Mucosa of descending colon (tissue), 3 donors: ENCODE data around the gene ERC1. TPM values are rescaled to one million over a fixed set of nuclear protein-coding genes. Genes with fewer than 3 reads are reported as not detected.
"Not testable (repeated sequence)": the region's sequence is repeated elsewhere in the genome, so short reads cannot be mapped to it uniquely, and the experiment has no call there.

Experiments used
- ATAC-seq: fragments of 200-7000 bp; cut with Tn5 transposase; one replicate; pipeline ENCODE4 v1.9.1; 2020; ENCODE audit warnings: mild to moderate bottlenecking, moderate library complexity
- DNase-seq, 3 donors: peaks; one replicate each; pipeline ENCODE4 v3.0.0-alpha.2; 2020
- H3K36me3 ChIP-seq: fragments of 200-600 bp; one replicate; pipeline ENCODE4 v1.8.0; 2021; ENCODE audit warnings: low read depth, mild to moderate bottlenecking
- H3K4me1 ChIP-seq: fragments of 200-600 bp; one replicate; pipeline ENCODE4 v1.8.0; 2021; ENCODE audit warnings: low read depth, mild to moderate bottlenecking
- H3K4me3 ChIP-seq: fragments of 200-600 bp; one replicate; pipeline ENCODE4 v1.8.0; 2021; ENCODE audit warnings: mild to moderate bottlenecking
- H3K9me3 ChIP-seq: fragments of 200-600 bp; one replicate; pipeline ENCODE4 v1.8.0; 2021; ENCODE audit warnings: mild to moderate bottlenecking
- intact Hi-C, 2 donors: fragments of 100-400 bp; cut with DNase I in 1 of 2; cut with micrococcal nuclease in 1 of 2; formaldehyde crosslinking; loops; one replicate each; pipeline versions ENCODE4 v1.11.0 to v1.11.1; 2022; cut with DNase I, micrococcal nuclease
- total RNA-seq, 3 donors: library from RNA; stranded (reverse); fragmentation: NEBNext Ultra II Directional in 2 of 3; extraction: Animal tissue kit (Norgen Biotek cat#: 25700) in 2 of 3; gene quantifications; one replicate each; pipeline versions ENCODE4 v1.2.1 to v1.2.4, GENCODE V29; 2021 to 2023
- TF ChIP-seq, protein P1 (sequence below): fragments of 200-600 bp; IDR thresholded peaks from one replicate; pipeline ENCODE4 v1.8.0; 2022; ENCODE audit warnings: antibody characterized with exemption, mild to moderate bottlenecking
- donor health status: DM: no; HTN: no; CAD: no; lungs with moderate emphysema.
- donor health status: DM: no; HTN: no; CAD: no.
- donor health status: DM: no; HTN: yes; CAD: no.

ERC1 gene
- total RNA-seq, 3 donors from 2014 or later: 42.6 to 76.3 (median 49.6) TPM

DNA sequence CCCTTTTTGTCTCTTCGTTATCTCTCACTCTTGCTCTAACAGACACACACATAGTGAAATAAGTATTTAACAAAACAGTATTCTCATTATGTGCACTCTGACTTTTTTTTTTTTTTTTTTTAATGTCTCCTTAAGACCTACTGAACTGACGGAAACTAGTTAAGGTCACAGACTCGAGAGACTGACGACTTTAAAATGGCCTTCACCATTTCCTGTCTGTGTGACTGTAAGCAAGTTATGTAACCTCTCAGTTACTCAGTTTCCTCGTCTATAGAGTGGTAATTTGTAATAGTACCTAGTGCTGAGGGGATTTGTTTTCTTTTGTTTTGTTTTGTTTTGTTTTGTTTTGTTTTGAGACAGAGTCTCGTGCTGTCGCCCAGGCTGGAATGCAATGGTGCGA lies 318.6 kb downstream of the ERC1 start:
- ATAC-seq (no peak), DNase-seq (no peak)

DNA sequence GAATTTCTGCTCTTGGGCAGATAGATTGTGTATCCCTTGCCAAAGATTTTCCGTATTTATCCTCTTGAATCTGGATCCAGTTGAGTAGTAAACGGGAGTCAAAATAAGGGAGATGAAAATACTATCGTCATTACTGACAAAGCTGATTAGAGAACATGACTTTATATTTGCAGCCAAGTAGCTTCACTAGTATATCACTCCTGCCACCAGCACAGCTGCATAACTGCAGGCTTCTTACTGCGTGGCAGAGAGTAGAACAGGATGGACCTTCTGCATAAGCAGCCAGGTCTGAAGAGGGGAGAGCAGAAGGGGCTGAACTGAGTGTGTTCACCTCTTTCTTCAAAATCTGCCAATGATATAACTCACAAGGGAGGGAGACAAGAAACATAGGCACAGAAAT lies 319.6 kb downstream of the ERC1 start:
- no peak overlapping the region for H3K4me3 ChIP-seq
- DNase-seq: no peak
- ATAC-seq: no peak
- H3K4me1 ChIP-seq: no peaks in the 10 kb centered on the region
- H3K36me3 ChIP-seq: no peaks in the 10 kb centered on the region
- intact Hi-C loops: no loop called here
- no peaks in the 10 kb centered on the region for H3K9me3 ChIP-seq
- TF ChIP-seq, protein P1, sequence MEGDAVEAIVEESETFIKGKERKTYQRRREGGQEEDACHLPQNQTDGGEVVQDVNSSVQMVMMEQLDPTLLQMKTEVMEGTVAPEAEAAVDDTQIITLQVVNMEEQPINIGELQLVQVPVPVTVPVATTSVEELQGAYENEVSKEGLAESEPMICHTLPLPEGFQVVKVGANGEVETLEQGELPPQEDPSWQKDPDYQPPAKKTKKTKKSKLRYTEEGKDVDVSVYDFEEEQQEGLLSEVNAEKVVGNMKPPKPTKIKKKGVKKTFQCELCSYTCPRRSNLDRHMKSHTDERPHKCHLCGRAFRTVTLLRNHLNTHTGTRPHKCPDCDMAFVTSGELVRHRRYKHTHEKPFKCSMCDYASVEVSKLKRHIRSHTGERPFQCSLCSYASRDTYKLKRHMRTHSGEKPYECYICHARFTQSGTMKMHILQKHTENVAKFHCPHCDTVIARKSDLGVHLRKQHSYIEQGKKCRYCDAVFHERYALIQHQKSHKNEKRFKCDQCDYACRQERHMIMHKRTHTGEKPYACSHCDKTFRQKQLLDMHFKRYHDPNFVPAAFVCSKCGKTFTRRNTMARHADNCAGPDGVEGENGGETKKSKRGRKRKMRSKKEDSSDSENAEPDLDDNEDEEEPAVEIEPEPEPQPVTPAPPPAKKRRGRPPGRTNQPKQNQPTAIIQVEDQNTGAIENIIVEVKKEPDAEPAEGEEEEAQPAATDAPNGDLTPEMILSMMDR: no peak

More for the DNA sequence above, 318.6 kb downstream of the ERC1 start:
- Histone ChIP-seq H3K36me3 (no peaks in the 10 kb centered on the region), H3K9me3 (no peaks in the 10 kb centered on the region), H3K4me3 (no peak overlapping the region), H3K4me1 (no peaks in the 10 kb centered on the region)
- TF ChIP-seq, protein P1: no peak
- intact Hi-C loops: no loop called here

DNA sequence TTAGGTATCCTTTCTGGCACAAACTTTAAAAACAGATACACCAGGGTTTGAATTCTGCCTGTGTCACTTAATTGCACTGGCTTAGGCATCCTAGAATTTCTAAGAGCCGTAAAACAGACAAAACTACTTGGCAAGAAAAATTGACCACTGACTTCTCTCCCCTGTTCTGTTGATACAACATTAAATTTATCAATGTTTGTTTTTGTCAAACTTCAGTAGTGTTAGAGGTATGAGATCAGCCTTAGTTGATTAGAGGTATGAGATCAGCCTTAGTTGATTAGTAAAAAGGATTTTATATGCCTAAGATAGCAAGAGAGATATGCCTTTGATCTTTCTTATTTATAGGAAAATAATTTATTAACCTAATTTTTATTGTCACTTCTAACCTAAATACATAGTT lies 320.1 kb downstream of the ERC1 start:
- Histone ChIP-seq H3K4me1 (no peaks in the 10 kb centered on the region), H3K4me3 (no peak overlapping the region), H3K36me3 (no peaks in the 10 kb centered on the region), H3K9me3 (no peaks in the 10 kb centered on the region)
- TF ChIP-seq, protein P1: no peak
- intact Hi-C loops: no loop called here
- ATAC-seq (no peak), DNase-seq (no peak)

DNA sequence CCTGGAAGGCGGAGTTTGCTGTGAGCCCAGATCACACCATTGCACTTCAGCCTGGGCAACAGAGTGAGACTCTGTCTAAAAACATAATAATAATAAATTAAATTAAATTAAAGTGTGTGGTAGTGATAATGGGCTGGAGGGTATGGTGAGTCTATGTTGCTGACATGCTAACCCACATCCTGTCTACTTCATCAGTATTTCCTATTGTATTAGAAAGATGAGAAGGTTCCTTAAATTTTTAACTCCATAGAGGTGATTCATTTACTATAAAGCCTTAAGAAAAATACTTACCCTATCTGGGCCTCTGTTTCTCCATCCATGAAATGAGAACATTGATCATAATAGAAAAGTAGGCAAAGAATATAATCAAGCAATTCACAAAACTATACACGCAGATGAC lies 322.9 kb downstream of the ERC1 start:
- ATAC-seq (no peak), DNase-seq (no peak)
- Histone ChIP-seq H3K4me1 (peaks cover 7% of the 10 kb centered on the region), H3K36me3 (no peaks in the 10 kb centered on the region), H3K4me3 (no peak overlapping the region), H3K9me3 (peaks cover 3% of the 10 kb centered on the region)
- TF ChIP-seq, protein P1: no peak
- intact Hi-C loops: no loop called here

DNA sequence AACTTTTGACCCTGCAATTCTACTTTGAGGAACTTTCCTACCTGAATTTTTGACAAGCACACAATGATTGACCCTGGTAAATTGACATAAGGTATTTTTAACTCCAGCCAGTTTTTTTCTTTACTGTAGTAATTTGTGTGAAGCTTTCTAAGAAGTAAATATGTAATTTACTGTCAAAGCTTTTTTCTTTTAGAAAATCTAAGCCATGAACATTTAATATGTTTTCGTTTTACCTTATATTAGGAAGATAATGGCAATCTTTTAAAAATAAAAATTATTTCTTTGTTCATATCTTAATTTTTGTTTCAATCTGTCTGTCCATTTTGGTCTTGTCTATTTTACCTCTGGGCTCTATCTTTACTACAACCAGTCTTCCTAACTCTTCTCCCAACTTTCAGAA lies 323.5 kb downstream of the ERC1 start:
- no peak for DNase-seq
- ATAC-seq: no peak
- intact Hi-C loops: no loop called here

DNA sequence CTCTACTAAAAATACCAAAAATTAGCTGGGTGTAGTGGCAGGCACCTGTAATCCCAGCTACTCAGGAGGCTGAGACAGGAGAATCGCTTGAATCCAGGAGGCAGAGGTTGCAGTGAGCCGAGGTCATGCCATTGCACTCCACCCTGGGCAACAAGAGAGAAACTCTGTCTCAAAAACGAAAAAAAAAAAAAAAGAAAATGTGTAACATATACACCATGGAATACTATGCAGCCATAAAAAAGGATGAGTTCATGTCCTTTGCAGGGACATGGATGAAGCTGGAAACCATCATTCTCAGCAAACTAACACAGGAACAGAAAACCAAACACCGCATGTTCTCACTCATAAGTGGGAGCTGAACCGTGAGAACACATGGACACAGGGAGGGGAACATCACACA lies 326.0 kb downstream of the ERC1 start:
- H3K36me3 ChIP-seq, H3K4me3 ChIP-seq, H3K9me3 ChIP-seq, ATAC-seq, DNase-seq, intact Hi-C loops: not testable (repeated sequence)
- peaks cover 11% of the 10 kb centered on the region for H3K4me1 ChIP-seq

More for the DNA sequence above, 323.5 kb downstream of the ERC1 start:
- H3K4me1 ChIP-seq: peaks cover 11% of the 10 kb centered on the region
- no peak overlapping the region for H3K4me3 ChIP-seq
- no peaks in the 10 kb centered on the region for H3K36me3 ChIP-seq
- TF ChIP-seq, protein P1: no peak
- peaks cover 3% of the 10 kb centered on the region for H3K9me3 ChIP-seq
